Globus pallidus (tissue), 1 donor: Measurements from ENCODE around the gene TTC28.
A peak's percentile ranks its signal among the peaks of the same experiment; 100 is the strongest.

Experiments
- DNase-seq: peaks from one replicate; pipeline ENCODE4 v3.0.0-alpha.2; 2015; ENCODE audit warnings: low spot score

TTC28 gene

GRCh38 chr22:28021998-28022660 is 657.5 kb downstream of the TTC28 start:
- DNase-seq, result no peak

DNA sequence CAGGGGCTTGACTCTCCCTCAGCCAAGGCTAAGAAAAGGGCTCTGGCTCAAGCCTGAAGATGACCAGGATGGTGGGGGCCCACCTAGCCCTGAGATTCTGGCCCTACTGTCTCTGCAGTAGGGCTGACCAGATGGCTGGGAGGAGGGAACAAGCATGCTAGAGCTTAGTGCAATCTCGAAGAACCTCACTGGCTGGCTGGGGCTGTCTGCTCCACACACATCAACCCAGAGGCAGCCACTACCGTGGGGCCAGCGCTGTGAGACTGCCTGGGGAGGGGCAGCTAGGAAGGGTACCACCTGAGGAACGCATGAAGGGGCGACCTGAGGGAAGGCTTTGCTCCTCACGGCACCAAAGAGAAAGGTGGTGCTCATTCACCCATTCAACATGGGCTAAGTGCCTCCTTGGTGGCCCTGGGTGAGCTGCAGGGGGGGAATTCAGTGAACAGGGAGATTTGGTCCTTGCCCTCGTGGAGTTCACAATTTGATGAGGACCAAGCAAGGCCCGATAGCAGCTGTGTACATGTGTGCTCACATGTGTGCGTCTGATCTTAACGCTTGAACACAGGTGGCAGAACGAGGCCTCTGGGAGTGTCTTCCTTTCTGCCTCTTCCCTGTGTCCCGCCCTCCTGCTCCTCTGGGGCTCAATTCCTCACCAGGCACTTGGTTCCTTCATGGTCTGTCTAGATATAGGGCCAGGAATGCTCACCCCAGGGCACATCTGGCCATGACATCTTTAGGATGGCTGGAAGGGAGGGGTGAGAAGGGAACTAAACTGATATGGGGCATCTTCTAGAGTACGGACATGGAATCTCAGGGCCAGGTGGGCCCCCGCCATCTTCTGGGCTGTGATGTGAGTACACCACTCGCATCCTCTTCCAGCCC is 658.3 kb downstream of the TTC28 start:
- DNase-seq, result no peak

DNA sequence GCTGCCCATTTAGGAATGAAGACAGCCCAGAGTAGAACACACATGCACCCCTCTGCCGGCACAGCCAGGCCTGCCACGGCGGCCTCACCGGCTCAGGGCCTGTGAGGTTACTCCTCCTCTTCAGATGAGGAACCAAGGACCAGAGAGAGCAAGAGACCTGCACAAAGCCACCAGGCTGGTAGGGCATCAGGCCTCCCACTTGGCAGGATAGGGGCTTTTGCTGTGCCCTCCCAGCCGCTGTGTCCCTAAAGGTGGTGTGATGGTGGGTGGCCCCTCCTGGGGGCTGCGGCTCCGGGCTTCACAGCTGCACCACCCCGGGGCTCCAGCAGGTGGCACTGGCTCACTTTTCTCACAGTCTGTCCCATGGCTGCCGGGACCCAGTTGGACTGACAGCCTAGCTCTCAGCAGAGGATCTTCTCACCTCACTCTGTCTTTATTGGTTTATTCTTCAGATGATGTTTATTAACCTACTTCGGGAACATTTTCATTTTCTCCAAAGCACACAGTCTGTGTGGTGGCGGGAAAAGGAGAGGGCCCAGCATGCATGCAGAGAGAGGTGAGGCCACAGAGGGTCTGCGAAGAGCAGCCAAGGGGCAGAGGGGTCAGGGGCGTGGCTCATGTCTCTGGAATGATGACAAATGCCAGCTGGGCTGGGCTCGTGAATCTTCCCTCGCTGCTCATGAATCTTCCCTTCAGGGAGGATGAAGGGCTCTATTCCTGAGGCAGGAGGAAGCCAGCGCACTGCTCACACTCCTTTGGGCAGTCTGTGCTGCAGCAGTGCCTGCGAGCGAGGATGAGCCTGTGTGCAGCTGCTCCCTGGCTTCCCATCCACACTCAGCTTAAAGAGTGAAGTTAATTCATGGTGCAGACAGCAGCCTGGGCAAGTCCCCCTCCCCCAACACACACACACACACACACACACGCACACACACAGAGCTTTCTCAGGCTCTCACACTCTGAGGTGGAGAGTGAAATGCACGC is 659.5 kb downstream of the TTC28 start:
- DNase-seq, result peak; percentile 52

DNA sequence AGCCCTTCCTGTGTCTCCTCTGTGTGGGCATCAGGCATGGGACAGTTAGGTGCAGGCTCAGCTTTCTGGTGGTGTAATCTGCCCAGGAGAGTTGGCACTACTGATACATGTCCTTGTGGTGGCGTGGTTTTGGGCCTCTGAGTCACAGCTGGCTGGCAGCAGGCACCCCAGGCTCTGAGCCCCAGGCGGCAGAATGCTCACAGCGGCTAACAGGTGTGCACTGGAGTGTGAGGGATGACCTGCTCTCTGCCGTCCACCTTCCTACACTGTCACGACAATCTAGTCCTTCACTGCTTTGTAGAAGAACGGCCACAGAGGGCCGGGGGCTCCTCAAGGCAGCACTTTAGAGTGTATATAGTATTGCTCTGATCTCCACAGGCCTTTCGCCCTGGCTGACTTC is 660.3 kb downstream of the TTC28 start:
- no peak for DNase-seq

- DNase-seq, result no peak
Observed at GRCh38 chr22:28018461-28018927, 661.1 kb downstream of the TTC28 start.

DNA sequence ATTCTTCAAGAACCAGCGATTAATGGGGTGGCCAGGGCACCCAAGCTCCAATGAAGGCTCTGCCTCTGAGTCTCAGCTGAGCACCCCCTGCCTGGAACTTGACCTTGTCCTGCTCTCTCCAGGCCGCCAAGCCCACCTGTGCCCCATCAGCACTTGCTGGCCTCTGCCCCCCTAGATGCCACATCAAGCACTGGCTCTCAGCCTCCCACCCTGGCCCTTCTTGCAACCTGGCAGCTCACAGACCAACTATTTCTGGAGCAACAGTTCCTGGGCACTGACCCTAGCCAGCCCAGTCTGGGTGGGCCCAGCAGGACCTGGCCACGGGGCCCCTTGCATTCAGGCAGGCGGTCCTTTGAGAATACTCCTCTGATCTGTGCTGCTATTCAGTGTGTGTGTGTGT is 661.8 kb downstream of the TTC28 start:
- no peak for DNase-seq

GRCh38 chr22:28017558-28017820 is 662.2 kb downstream of the TTC28 start:
- DNase-seq, result no peak

DNA sequence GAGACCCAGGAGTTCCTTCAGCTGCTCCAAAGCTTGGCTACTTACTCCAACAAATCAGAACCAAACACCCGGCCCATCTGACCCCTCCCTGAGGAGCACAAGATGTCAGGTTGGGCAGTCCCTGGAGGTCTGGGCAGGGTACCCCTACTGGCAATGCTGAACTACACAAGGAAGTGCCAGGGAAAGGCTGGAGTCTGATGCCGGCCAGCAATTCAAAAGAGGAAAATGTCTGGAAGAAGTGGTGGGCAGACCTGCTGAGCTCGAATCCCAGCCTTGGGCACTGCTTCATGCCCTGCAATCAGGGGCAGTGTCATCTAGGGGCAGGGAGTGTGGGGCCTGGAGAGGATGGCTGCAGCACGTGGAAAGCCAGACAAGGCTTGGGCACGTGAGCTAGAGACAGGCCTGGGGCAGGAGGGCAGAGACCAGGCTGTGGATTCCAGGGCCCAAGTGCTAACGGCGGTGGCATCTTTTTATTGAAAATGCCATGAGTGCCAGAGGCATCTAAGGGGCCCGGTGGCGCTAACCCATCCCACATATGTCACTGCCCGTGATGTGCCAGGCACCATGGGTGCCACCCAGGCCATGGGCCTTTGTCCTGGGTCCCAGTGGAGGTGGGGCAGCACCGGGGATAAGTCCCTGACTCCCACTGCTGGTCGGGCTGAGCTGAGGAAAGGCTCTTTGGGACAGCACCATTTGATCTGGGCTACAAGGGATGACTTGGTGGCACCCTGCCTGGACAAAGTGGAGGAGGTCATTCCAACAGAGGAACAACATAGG is 662.7 kb downstream of the TTC28 start:
- DNase-seq, result no peak

- no peak for DNase-seq
Observed at GRCh38 chr22:28015676-28016601, 663.7 kb downstream of the TTC28 start.

GRCh38 chr22:28015046-28015425 is 664.6 kb downstream of the TTC28 start:
- no peak for DNase-seq

GRCh38 chr22:28014211-28015045 is 665.2 kb downstream of the TTC28 start:
- no peak for DNase-seq

- DNase-seq, result no peak
Observed at GRCh38 chr22:28013611-28014010, 666.0 kb downstream of the TTC28 start.

DNA sequence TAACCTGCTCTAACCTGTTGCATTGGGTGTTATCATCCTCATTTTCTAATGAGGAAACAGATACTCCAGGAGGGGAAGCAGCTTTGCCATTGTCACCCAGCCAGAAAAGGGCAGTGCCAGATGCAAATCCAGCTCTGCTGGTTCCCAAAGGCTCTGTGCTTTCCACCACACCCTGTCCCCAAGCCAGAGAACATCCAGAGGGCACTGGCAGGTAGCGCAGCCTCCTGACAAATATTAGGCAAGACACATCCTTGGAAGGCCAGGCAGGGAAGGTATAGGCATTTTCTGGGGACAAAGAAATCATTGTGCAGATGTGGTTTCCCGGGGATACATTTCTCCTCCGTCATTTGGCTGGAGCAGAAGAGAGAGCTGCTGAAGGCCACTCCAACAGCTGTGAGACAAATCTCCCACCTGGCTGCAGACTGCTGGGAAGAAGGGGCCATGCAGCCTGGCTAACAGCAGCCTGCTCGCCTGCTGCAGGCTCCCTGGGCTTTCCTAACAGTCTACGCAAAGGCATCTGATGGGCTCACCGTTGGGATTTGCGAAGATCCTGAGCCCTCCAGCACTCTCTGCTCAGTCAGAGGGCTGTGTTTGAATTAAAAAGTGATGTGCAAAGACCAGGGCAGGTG is 666.7 kb downstream of the TTC28 start:
- DNase-seq, result no peak

GRCh38 chr22:28009272-28009827 is 670.3 kb downstream of the TTC28 start:
- peak; percentile 75 for DNase-seq

- DNase-seq, result no peak
Observed at GRCh38 chr22:28008649-28009048, 671.0 kb downstream of the TTC28 start.

- no peak for DNase-seq
Observed at GRCh38 chr22:28008056-28008455, 671.6 kb downstream of the TTC28 start.

GRCh38 chr22:28006271-28006670 is 673.4 kb downstream of the TTC28 start:
- no peak for DNase-seq

DNA sequence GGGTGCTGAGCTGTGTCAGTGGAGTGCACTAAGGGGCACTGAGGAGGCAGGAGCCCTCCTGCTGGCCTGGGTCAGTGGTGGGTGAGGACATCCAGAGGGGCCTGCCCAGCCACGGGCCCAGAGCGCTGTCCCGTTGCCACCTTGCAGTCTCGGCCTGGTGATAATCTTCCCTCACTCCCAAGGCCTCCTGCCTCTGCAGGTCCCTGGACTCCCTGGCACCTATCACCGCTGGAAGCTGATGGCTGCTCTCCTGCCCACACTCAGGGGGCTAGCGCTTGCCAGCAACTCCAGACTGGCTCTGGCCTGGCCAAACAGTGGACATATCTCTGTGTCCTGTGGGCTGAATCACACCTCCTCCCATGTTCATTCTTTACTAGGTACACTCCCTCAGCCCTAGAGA is 674.1 kb downstream of the TTC28 start:
- DNase-seq, result no peak

GRCh38 chr22:28004021-28004420 is 675.6 kb downstream of the TTC28 start:
- no peak for DNase-seq
